Stimulated activated naive B cell treated with anti-CD40 and anti-IgM and Interleukin-4, amounts not matched to agents 10 μg/mL and 1 μg/mL and 100 μg/mL, for 72 hours (primary cell): ENCODE measurements around the gene INPP5K.
"Not testable (repeated sequence)": the region's sequence is repeated elsewhere in the genome, so short reads cannot be mapped to it uniquely, and the experiment has no call there.

Experiments used
- ATAC-seq, 2 donors: fragments of 150-1000 bp; cut with Tn5 transposase; replicated peaks; 2 replicates each; pipeline ENCODE4 v1.10.0; 2021; ENCODE audit warnings: moderate library complexity in 1 of 2
- DNase-seq: peaks from one replicate; pipeline ENCODE4 v3.0.0; 2021
- H3K27ac Mint-ChIP-seq: one replicate; pipeline ENCODE4 v1.8.0; 2022; ENCODE audit warnings: mild to moderate bottlenecking, mixed read lengths
- H3K27me3 Mint-ChIP-seq, 2 donors: one replicate each; pipeline ENCODE4 v1.8.0; 2022; ENCODE audit warnings: mixed read lengths in 2 of 2
- H3K36me3 Mint-ChIP-seq, 2 donors: one replicate each; pipeline ENCODE4 v1.8.0; 2022; ENCODE audit warnings: mixed read lengths in 2 of 2, mild to moderate bottlenecking in 1 of 2
- H3K4me1 Mint-ChIP-seq, 2 donors: one replicate each; pipeline ENCODE4 v1.8.0; 2022; ENCODE audit warnings: mixed read lengths in 2 of 2, mild to moderate bottlenecking in 1 of 2
- H3K4me3 Mint-ChIP-seq, 2 donors: one replicate each; pipeline ENCODE4 v1.8.0; 2022; ENCODE audit warnings: mild to moderate bottlenecking in 2 of 2, mixed read lengths in 2 of 2, moderate library complexity in 1 of 2
- H3K9me3 Mint-ChIP-seq, 2 donors: one replicate each; pipeline ENCODE4 v1.8.0; 2022; ENCODE audit warnings: mixed read lengths in 2 of 2, mild to moderate bottlenecking in 1 of 2

INPP5K gene

GRCh38 chr17:1464186-1464585, 52.2 kb downstream of the INPP5K start:
- Mint-ChIP-seq H3K4me1 (peaks cover 35 to 58% of the 10 kb centered on the region in 2 donors), H3K4me3 (no peak overlapping the region), H3K36me3 (peaks cover 50 to 71% of the 10 kb centered on the region in 2 donors), H3K9me3 (peaks cover 5 to 8% of the 10 kb centered on the region in 2 donors), H3K27me3 (peaks cover 0 to 4% of the 10 kb centered on the region in 2 donors), H3K27ac (peak overlapping the region; percentile 37)
- ATAC-seq (no peak), DNase-seq (no peak)

DNA sequence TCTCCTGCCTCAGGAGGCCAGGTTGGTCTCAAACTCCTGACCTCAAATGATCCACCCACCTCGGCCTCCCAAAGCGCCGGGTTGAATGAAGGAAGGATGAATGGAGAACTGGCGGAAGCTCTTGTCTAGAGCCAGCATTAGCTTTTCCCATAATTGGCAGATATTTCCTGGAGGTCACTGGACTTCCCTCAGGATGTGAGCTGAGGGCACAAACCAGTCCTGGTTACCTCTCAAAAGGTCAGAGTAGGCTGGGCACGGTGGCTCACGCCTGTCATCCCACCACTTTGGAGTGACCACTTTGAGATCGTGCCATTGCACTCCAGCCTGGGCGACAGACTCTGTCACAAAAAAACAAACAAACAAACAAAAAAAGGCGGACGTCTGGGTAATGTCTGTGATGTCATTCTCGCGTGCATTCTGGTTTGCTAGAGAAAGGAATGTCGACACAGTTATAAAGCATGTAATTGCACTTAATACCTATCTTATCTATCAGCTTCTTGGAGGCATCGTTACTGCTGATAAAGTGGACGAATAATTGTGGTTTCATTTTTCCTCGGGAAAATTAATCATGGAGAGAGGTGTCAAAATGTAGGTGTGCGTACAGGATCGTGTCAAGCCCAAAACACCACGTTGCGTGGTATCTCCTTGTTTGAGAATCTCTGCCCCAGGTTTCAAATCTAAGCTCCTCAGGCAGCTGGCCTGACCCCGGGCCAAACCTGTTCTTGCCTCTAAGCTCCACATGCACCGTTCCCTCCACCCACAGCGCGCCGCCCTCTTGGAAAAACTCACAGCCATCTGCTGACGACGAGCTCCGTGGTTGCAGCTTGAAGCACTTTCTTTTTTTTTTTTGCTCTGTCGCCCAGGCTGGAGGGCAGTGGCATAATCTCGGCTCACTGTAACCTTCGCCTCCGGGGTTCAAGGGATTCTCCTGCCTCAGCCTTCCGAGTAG, 54.0 kb downstream of the INPP5K start:
- H3K27ac Mint-ChIP-seq: peak overlapping the region; percentile 97

GRCh38 chr17:1461198-1461944, 55.0 kb downstream of the INPP5K start:
- peaks cover 0 to 4% of the 10 kb centered on the region in 2 donors for H3K27me3 Mint-ChIP-seq
- no peak overlapping the region for H3K4me3 Mint-ChIP-seq
- H3K36me3 Mint-ChIP-seq: peaks cover 27 to 45% of the 10 kb centered on the region in 2 donors
- peaks cover 5 to 8% of the 10 kb centered on the region in 2 donors for H3K9me3 Mint-ChIP-seq
- ATAC-seq: no peak
- peaks cover 34 to 62% of the 10 kb centered on the region in 2 donors for H3K4me1 Mint-ChIP-seq
- no peak for DNase-seq
- peak overlapping the region; percentile 43 for H3K27ac Mint-ChIP-seq

More for the DNA sequence above, 54.0 kb downstream of the INPP5K start:
- H3K9me3 Mint-ChIP-seq: peaks cover 5 to 8% of the 10 kb centered on the region in 2 donors
- H3K4me1 Mint-ChIP-seq: peaks cover 31 to 51% of the 10 kb centered on the region in 2 donors
- no peak for ATAC-seq
- peaks cover 0 to 4% of the 10 kb centered on the region in 2 donors for H3K27me3 Mint-ChIP-seq
- peaks cover 36 to 55% of the 10 kb centered on the region in 2 donors for H3K36me3 Mint-ChIP-seq
- DNase-seq: no peak
- peak overlapping the region; percentile 71 to 73 for H3K4me3 Mint-ChIP-seq

- H3K27ac Mint-ChIP-seq: peak overlapping the region; percentile 5
- peaks cover 5 to 8% of the 10 kb centered on the region in 2 donors for H3K9me3 Mint-ChIP-seq
- H3K4me1 Mint-ChIP-seq: peaks cover 34 to 58% of the 10 kb centered on the region in 2 donors
- H3K4me3 Mint-ChIP-seq: no peak overlapping the region
- DNase-seq (no peak), ATAC-seq (no peak)
- H3K27me3 Mint-ChIP-seq: peaks cover 0 to 4% of the 10 kb centered on the region in 2 donors
- H3K36me3 Mint-ChIP-seq: peaks cover 20 to 35% of the 10 kb centered on the region in 2 donors
Observed at GRCh38 chr17:1460233-1460632, 56.2 kb downstream of the INPP5K start.

GRCh38 chr17:1455797-1456599, 60.4 kb downstream of the INPP5K start, which contains the start of gene CRK:
CRK (minus strand) TSS chr17:1456232; CDS start chr17:1456117, 115 bp downstream.
- DNase-seq (peak; percentile 97), ATAC-seq (peak; percentile 90 to 94)
- peak within 1 kb of the TSS; percentile 85 to 88 for H3K4me3 Mint-ChIP-seq
- H3K27ac Mint-ChIP-seq: peak within 1 kb of the TSS; percentile 89
- peaks cover 7 to 25% of the 10 kb centered on the region in 2 donors for H3K36me3 Mint-ChIP-seq
- H3K9me3 Mint-ChIP-seq: no peaks in the 10 kb centered on the region
- H3K27me3 Mint-ChIP-seq: no peaks in the 10 kb centered on the region
- H3K4me1 Mint-ChIP-seq: peaks cover 25 to 62% of the 10 kb centered on the region in 2 donors

GRCh38 chr17:1455291-1455796, 61.1 kb downstream of the INPP5K start:
- ATAC-seq (peak; percentile 48), DNase-seq (peak; percentile 35)
- H3K4me1 Mint-ChIP-seq: peaks cover 23 to 60% of the 10 kb centered on the region in 2 donors
- H3K4me3 Mint-ChIP-seq: peak overlapping the region; percentile 85 to 88
- H3K27me3 Mint-ChIP-seq: no peaks in the 10 kb centered on the region
- H3K27ac Mint-ChIP-seq: peak overlapping the region; percentile 86
- H3K9me3 Mint-ChIP-seq: no peaks in the 10 kb centered on the region
- H3K36me3 Mint-ChIP-seq: peaks cover 7 to 25% of the 10 kb centered on the region in 2 donors

GRCh38 chr17:1454541-1454940, 61.9 kb downstream of the INPP5K start:
- peaks cover 10 to 27% of the 10 kb centered on the region in 2 donors for H3K36me3 Mint-ChIP-seq
- no peaks in the 10 kb centered on the region for H3K27me3 Mint-ChIP-seq
- H3K4me1 Mint-ChIP-seq: peaks cover 20 to 57% of the 10 kb centered on the region in 2 donors
- no peak for ATAC-seq
- no peak for DNase-seq
- peak overlapping the region; percentile 85 to 88 for H3K4me3 Mint-ChIP-seq
- no peaks in the 10 kb centered on the region for H3K9me3 Mint-ChIP-seq
- peak overlapping the region; percentile 14 for H3K27ac Mint-ChIP-seq

DNA sequence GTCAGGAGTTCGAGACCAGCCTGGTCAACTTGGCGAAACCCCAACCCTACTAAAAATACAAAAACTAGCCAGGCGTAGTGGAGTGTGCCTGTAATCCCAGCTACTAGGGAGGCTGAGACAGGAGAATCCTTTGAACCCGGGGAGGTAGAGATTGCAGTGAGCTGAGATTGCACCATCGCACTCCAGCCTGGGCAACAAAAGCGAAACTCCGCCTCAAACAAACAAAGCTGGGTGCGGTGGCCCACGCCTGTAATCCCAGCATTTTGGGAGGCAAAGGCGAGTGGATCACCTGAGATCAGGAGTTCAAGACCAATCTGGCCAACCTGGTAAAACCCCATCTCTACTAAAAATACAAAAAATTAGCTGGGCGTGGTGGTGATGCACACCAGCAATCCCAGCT, 62.7 kb downstream of the INPP5K start:
- H3K9me3 Mint-ChIP-seq, ATAC-seq, DNase-seq, H3K27me3 Mint-ChIP-seq: not testable (repeated sequence)
- Mint-ChIP-seq H3K4me1 (peaks cover 26 to 64% of the 10 kb centered on the region in 2 donors), H3K36me3 (peaks cover 16 to 35% of the 10 kb centered on the region in 2 donors), H3K4me3 (peak overlapping the region; percentile 46 to 65), H3K27ac (peak overlapping the region; percentile 20)

- Mint-ChIP-seq H3K4me1 (peaks cover 26 to 65% of the 10 kb centered on the region in 2 donors), H3K27ac (no peak overlapping the region), H3K4me3 (no peak overlapping the region), H3K9me3 (no peaks in the 10 kb centered on the region), H3K27me3 (no peaks in the 10 kb centered on the region), H3K36me3 (peaks cover 16 to 37% of the 10 kb centered on the region in 2 donors)
- no peak for ATAC-seq
- DNase-seq: no peak
Observed at GRCh38 chr17:1452836-1453235, 63.6 kb downstream of the INPP5K start.

GRCh38 chr17:1450261-1450660, 66.2 kb downstream of the INPP5K start:
- Mint-ChIP-seq H3K4me1 (peaks cover 24 to 71% of the 10 kb centered on the region in 2 donors), H3K36me3 (peaks cover 23 to 41% of the 10 kb centered on the region in 2 donors)
- not testable (repeated sequence) for ATAC-seq, H3K27me3 Mint-ChIP-seq, H3K4me3 Mint-ChIP-seq, DNase-seq, H3K27ac Mint-ChIP-seq, H3K9me3 Mint-ChIP-seq

GRCh38 chr17:1449412-1449967, 66.9 kb downstream of the INPP5K start:
- H3K9me3 Mint-ChIP-seq: no peaks in the 10 kb centered on the region
- ATAC-seq: no peak
- no peak for DNase-seq
- H3K27me3 Mint-ChIP-seq: no peaks in the 10 kb centered on the region
- peak overlapping the region; percentile 14 for H3K27ac Mint-ChIP-seq
- H3K36me3 Mint-ChIP-seq: peaks cover 23 to 40% of the 10 kb centered on the region in 2 donors
- no peak overlapping the region for H3K4me3 Mint-ChIP-seq
- H3K4me1 Mint-ChIP-seq: peaks cover 19 to 66% of the 10 kb centered on the region in 2 donors

GRCh38 chr17:1447052-1447451, 69.4 kb downstream of the INPP5K start:
- Mint-ChIP-seq H3K4me3 (no peak overlapping the region), H3K27me3 (no peaks in the 10 kb centered on the region), H3K27ac (no peak overlapping the region), H3K4me1 (peaks cover 12 to 43% of the 10 kb centered on the region in 2 donors), H3K36me3 (peaks cover 18 to 27% of the 10 kb centered on the region in 2 donors), H3K9me3 (no peaks in the 10 kb centered on the region)
- DNase-seq: no peak
- ATAC-seq: no peak

- H3K9me3 Mint-ChIP-seq: no peaks in the 10 kb centered on the region
Observed at GRCh38 chr17:1446201-1446600, 70.2 kb downstream of the INPP5K start.

More at GRCh38 chr17:1446201-1446600, 70.2 kb downstream of the INPP5K start:
- H3K36me3 Mint-ChIP-seq: peaks cover 19 to 20% of the 10 kb centered on the region in 2 donors
- peaks cover 11 to 36% of the 10 kb centered on the region in 2 donors for H3K4me1 Mint-ChIP-seq
- no peak overlapping the region for H3K4me3 Mint-ChIP-seq
- no peak for DNase-seq
- no peak for ATAC-seq
- H3K27me3 Mint-ChIP-seq: no peaks in the 10 kb centered on the region
- H3K27ac Mint-ChIP-seq: no peak overlapping the region
